Measurements from ENCODE around the gene KRT80. TPM values are rescaled to one million over a fixed set of nuclear protein-coding genes. Genes with fewer than 3 reads are reported as not detected.

KRT80 gene
- total RNA-seq, 2 donors from 2014 or later, result 0.66 to 4.9 TPM

DNA sequence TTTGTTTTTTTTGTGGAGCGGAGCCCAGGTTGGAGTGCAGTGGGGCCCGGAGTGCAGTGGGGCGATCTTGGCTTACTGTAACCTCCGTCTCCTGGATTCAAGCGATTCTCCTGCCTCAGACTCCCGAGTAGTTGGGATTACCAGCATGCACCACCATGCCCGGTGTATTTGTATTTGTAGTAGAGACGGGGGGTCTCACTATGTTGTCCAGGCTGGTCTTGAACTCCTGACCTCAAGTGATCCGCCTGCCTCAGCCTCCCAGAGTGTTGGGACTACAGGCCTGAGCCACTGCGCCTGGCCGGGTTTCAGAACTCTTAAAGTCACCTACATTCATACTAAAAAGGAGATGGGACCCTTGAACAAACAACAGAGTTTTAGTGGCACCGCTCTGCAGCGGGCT is 52.7 kb downstream of the KRT80 start:
- Histone ChIP-seq H3K4me1 (no peaks in the 10 kb centered on the region), H3K4me3 (no peak overlapping the region), H3K9ac (ENCODE audit: low read depth in 2 of 2, low read length in 2 of 2) (no peak overlapping the region), H3K27me3 (no peaks in the 10 kb centered on the region), H3K27ac (no peak overlapping the region), H3K36me3 (no peaks in the 10 kb centered on the region), H3K9me3 (no peaks in the 10 kb centered on the region)
- TF ChIP-seq, protein P1, sequence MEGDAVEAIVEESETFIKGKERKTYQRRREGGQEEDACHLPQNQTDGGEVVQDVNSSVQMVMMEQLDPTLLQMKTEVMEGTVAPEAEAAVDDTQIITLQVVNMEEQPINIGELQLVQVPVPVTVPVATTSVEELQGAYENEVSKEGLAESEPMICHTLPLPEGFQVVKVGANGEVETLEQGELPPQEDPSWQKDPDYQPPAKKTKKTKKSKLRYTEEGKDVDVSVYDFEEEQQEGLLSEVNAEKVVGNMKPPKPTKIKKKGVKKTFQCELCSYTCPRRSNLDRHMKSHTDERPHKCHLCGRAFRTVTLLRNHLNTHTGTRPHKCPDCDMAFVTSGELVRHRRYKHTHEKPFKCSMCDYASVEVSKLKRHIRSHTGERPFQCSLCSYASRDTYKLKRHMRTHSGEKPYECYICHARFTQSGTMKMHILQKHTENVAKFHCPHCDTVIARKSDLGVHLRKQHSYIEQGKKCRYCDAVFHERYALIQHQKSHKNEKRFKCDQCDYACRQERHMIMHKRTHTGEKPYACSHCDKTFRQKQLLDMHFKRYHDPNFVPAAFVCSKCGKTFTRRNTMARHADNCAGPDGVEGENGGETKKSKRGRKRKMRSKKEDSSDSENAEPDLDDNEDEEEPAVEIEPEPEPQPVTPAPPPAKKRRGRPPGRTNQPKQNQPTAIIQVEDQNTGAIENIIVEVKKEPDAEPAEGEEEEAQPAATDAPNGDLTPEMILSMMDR (IDR thresholded peaks at IDR 0.05), result no peak
- DNase-seq, result no peak
- intact Hi-C loops (cut with DNase I), result no loop called here

DNA sequence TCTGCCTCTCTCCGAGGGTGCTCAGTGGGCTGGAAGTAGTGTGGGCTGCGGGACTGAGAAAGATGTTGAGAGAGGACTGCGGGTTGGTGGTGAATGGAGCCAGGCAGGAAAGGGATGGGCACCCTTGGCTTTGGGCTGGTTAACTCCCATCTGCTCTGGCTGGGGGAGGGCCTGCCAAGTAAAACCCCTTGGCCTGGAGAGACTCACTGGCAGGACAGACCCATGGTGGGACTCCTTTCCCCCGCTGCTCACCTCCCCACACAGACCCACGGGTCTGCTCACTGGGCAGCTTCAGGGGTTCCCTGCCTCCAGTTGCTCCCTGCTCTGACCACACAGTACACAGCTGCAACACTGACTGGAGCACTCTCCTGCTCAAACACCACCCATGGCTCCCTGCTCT is 54.1 kb downstream of the KRT80 start:
- Histone ChIP-seq H3K36me3 (no peaks in the 10 kb centered on the region), H3K4me1 (no peaks in the 10 kb centered on the region), H3K9ac (ENCODE audit: low read depth in 2 of 2, low read length in 2 of 2) (no peak overlapping the region), H3K27me3 (no peaks in the 10 kb centered on the region), H3K9me3 (no peaks in the 10 kb centered on the region), H3K4me3 (no peak overlapping the region), H3K27ac (no peak overlapping the region)
- TF ChIP-seq, protein P1 (IDR thresholded peaks at IDR 0.05), result no peak
- DNase-seq, result no peak
- intact Hi-C loops (cut with DNase I), result no loop called here

DNA sequence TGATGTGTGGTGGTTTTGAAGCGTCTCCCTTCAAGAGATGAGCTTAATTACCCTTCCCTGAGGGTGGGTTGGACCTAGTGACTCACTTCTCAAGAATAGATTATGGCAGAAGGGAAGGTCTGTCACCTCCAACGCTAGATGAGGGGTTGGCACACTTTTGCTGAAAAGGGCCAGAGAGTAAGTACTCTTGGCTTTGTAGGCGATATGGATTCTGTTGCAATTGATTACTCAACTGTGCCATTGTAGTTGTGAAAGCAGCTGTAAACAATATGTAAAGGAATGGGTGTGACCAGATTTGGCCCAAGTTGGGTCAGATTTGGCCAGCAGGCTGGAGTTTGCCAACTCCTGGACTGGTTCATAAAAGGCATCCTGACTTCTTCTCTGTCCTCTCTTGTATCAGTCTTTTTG is 59.1 kb downstream of the KRT80 start:
- Histone ChIP-seq H3K27ac (no peak overlapping the region), H3K9ac (ENCODE audit: low read depth in 2 of 2, low read length in 2 of 2) (no peak overlapping the region), H3K36me3 (no peaks in the 10 kb centered on the region), H3K9me3 (no peaks in the 10 kb centered on the region), H3K4me1 (no peaks in the 10 kb centered on the region), H3K4me3 (no peak overlapping the region), H3K27me3 (no peaks in the 10 kb centered on the region)
- TF ChIP-seq, protein P1 (IDR thresholded peaks at IDR 0.05), result no peak
- intact Hi-C loops (cut with DNase I), result no loop called here
- DNase-seq, result no peak

DNA sequence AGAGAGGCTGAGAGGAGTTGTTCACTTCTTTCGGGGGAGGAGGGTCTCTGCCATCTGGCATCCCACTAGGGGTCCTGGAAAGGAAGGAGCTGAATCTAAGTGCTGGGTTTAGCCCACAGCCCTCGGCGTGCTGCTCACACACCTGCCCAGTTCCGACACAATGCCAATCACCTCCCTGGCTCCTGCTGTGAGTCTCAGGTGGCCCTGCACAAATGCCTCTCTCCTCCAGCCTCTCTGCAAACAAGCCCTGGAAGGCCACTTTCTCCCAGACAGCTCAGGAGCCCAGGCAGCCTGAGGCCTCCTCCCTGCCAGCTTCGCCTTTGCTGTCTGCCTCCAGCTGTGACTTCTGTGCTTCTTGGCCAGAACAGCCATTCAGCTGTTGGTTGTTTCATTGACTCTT is 61.1 kb downstream of the KRT80 start:
- no peak overlapping the region for H3K4me3 ChIP-seq
- no peak overlapping the region for H3K27ac ChIP-seq
- TF ChIP-seq, protein P1 (IDR thresholded peaks at IDR 0.05), result no peak
- H3K36me3 ChIP-seq, result no peaks in the 10 kb centered on the region
- intact Hi-C loops (cut with DNase I), result no loop called here
- no peaks in the 10 kb centered on the region for H3K9me3 ChIP-seq
- no peaks in the 10 kb centered on the region for H3K4me1 ChIP-seq
- no peak overlapping the region for H3K9ac ChIP-seq (ENCODE audit: low read depth in 2 of 2, low read length in 2 of 2)
- no peaks in the 10 kb centered on the region for H3K27me3 ChIP-seq
- DNase-seq, result no peak

DNA sequence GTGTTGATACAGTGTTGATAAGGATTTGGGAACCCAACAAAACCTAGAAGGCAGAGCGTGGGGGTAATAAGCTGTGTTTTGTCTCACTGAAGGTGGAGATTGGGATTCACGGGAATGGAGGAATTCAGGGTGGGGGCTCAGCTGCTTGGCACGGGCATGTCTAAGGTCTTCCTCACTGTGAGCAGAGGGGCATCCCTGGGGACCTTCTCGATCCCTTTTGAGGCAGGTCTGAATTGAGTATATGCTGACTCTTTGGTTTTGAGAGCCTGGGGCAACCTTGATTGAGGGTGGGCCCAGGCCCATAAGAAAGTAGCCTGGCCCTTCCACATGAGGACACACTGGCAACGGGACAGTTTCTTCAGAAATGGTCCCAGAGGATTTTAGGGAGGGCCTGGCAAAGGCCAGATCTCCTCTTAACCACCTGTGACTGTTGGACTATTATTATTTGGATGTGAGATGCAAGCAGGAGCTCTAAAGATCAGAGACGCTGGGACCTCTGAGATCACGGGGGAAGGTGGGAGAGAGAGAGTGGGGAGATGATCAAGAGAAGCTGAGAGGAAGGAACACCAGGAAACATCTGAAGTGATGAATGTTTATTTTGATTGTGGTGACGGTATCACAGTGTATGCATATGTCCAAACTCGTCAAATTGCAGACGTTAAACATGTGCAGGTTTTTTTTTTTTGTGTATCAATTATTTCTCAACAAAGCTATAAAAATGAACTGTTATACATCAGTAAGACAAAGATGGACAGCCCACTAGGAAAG is 63.9 kb downstream of the KRT80 start:
- H3K36me3 ChIP-seq, result no peaks in the 10 kb centered on the region
- H3K4me3 ChIP-seq, result no peak overlapping the region
- H3K27me3 ChIP-seq, result no peaks in the 10 kb centered on the region
- H3K27ac ChIP-seq, result no peak overlapping the region
- no peak for DNase-seq
- H3K9ac ChIP-seq (ENCODE audit: low read depth in 2 of 2, low read length in 2 of 2), result no peak overlapping the region
- no peaks in the 10 kb centered on the region for H3K4me1 ChIP-seq
- intact Hi-C loops (cut with DNase I), result no loop called here
- TF ChIP-seq, protein P1 (IDR thresholded peaks at IDR 0.05), result no peak
- H3K9me3 ChIP-seq, result no peaks in the 10 kb centered on the region
